CD4-positive, alpha-beta T cell treated with Interleukin-17A for 4 hours (primary cell): ENCODE measurements around the gene SMYD3.

Experiments
- DNase-seq: peaks from one replicate; pipeline ENCODE4 v3.0.0-alpha.2; 2020; ENCODE audit warnings: mixed read lengths

Gene SMYD3

GRCh38 chr1:246265481-246265880, 241.6 kb downstream of the SMYD3 start:
- no peak for DNase-seq

GRCh38 chr1:246262281-246262680, 244.8 kb downstream of the SMYD3 start:
- DNase-seq = no peak

- no peak for DNase-seq
These were observed 245.4 kb downstream of the SMYD3 start for GRCh38 chr1:246261639-246262038.

- DNase-seq = no peak
These were observed 248.8 kb downstream of the SMYD3 start for GRCh38 chr1:246258250-246258649.

DNA sequence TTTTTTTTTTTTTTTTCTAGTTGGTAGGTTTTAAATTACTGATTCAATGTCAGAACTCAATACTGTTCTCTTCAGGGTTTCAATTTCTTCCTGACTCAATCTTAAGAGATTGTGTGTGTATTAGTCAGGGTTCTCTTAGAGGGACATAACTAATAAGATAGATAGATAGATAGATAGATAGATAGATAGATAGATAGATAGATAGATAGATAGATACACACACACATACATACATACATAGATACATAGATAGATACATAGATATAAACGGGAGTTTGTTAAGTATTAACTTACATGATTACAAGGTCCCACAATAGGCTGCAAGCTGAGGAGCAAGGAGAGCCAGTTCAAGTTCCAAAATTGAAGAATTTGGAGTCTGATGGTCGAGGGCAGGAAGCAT, 251.3 kb downstream of the SMYD3 start:
- no peak for DNase-seq

- no peak for DNase-seq
These were observed 252.2 kb downstream of the SMYD3 start for GRCh38 chr1:246254854-246255253.

DNA sequence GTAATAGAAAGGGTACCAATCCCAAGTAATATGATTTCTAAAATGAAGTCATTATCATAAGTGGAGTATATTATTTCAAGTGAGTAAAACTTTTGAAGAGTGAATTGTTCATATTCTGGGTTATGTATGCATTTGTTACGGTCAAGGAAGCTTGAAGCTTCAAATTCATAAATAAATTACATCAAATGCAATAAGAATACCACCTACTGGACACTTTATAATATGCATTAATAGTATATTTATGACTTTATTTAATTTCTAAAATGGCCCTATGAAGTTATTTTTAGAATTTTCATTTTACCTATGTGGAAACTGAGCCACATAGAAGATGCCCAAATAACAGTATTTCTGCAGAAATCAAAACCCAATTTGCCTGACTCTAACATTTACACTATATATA, 260.6 kb downstream of the SMYD3 start:
- DNase-seq = no peak

- DNase-seq = no peak
These were observed 261.5 kb downstream of the SMYD3 start for GRCh38 chr1:246245541-246245940.

DNA sequence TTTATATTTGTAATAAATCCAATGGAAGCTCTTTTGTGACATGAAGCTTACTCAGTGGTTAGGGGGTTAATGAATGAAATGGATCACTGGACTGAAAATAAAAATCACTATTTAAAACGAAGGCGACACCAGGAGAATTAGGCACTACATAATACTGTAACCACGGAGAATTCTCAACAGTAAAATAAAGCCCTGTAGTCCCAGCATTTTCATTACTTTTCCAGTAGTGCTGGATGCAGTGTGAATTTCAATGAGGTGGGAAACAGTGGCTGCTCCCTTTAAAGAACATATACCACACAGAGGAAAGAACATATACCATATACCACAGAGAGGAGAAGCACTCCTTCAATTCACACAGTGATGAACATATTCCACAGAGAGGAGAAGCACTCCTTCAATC, 275.0 kb downstream of the SMYD3 start:
- no peak for DNase-seq

- no peak for DNase-seq
These were observed 281.0 kb downstream of the SMYD3 start for GRCh38 chr1:246226041-246226440.

GRCh38 chr1:246221485-246222255, 285.4 kb downstream of the SMYD3 start:
- no peak for DNase-seq

- no peak for DNase-seq
These were observed 286.5 kb downstream of the SMYD3 start for GRCh38 chr1:246220495-246221065.

- no peak for DNase-seq
These were observed 287.5 kb downstream of the SMYD3 start for GRCh38 chr1:246219508-246220030.

GRCh38 chr1:246218686-246219085, 288.4 kb downstream of the SMYD3 start:
- no peak for DNase-seq

- no peak for DNase-seq
These were observed 290.2 kb downstream of the SMYD3 start for GRCh38 chr1:246216906-246217305.

- no peak for DNase-seq
These were observed 291.6 kb downstream of the SMYD3 start for GRCh38 chr1:246215510-246215903.

- DNase-seq = no peak
These were observed 292.2 kb downstream of the SMYD3 start for GRCh38 chr1:246214708-246215509.

- DNase-seq = no peak
These were observed 293.1 kb downstream of the SMYD3 start for GRCh38 chr1:246213947-246214346.

DNA sequence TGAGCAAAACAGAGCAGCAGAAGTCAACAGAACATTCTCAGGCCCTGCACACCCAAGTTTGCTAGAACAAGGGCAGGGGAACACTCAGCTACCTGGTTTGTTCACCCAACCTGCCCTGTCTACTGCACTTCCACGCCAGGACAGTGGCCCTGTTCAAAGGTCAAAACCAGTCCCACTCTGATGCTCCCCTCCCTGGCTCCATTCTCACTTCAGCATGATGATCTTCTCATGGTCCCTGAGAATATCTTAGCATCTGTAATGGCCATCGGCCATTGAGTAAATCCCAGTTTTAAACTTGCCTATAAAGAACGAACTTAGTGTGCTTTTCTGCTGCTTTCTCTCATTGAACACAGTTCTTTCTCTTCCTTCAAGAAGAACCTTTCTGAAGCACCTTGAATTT, 293.6 kb downstream of the SMYD3 start:
- no peak for DNase-seq

DNA sequence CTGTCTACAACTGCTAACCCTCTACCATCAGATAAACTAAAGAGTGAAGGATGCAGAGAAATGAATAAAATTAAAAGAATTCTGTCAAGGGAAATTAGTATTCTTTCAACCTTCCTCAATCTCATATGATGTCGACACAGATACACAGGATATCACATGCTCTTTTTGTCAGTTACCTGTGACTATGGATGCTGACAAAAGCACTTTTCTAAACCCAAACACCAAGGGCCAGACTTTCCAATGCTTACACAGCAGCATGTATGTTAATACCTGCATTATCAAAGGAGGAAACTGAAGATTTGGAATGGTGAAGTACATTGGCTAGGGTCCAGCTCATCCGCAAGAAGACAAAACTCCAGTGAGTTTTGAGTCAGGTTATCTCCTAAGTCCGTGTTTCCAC, 294.0 kb downstream of the SMYD3 start:
- DNase-seq = no peak

DNA sequence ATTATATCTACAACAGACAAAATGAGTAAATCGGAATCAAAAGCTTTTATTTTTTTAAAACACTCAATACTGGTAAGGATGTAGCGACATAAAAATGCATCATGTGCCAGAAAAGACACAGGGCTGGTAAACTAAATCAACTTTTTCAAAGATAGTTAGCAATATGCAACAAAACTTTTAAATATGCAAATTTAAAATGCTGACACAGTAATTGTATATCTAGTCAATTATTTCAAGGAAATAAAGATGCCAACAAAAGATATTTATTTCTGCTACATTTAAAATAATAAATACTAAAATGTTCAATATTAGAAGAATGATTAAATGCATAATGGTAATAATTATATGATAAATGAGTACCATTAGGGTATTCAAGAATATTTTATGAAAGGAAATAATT, 295.1 kb downstream of the SMYD3 start:
- DNase-seq = no peak

DNA sequence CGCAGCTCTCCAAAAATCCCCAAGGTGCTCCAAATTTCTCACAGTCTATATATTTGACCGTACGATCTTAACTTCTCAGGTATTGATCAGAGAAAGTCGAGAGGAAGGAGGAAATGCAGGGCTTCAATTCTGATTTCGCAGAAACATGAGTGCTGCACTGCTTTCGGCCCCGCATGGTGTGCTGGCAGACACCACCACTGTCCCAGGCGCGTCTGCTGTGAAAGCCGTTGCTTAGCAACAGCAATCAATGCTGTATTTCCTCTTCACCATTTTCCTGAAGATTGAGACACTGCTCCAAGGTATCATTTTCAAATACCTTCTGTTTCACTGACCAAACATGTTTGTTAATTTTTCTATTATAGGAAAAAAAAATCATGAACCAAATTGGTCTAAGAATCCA, 296.3 kb downstream of the SMYD3 start:
- no peak for DNase-seq

GRCh38 chr1:246208105-246208504, 299.0 kb downstream of the SMYD3 start:
- DNase-seq = no peak

GRCh38 chr1:246203180-246203579, 303.9 kb downstream of the SMYD3 start:
- DNase-seq = no peak
